HG03139 (cell line): ENCODE measurements around the gene LPA.
"Not testable (repeated sequence)": the region's sequence is repeated elsewhere in the genome, so short reads cannot be mapped to it uniquely, and the experiment has no call there.

ENCODE experiments used
- ATAC-seq: cut with Tn5 transposase; IDR thresholded peaks from one replicate; pipeline ENCODE4 v1.9.1; 2021; ENCODE audit not compliant: unreplicated experiment

The LPA gene

GRCh38 chr6:160662429-160662828, 1.6 kb downstream of the LPA start:
- ATAC-seq: no peak

- no peak for ATAC-seq
Observed at GRCh38 chr6:160661216-160661615, 2.9 kb downstream of the LPA start.

- no peak for ATAC-seq
Observed at GRCh38 chr6:160659562-160659961, 4.5 kb downstream of the LPA start.

DNA sequence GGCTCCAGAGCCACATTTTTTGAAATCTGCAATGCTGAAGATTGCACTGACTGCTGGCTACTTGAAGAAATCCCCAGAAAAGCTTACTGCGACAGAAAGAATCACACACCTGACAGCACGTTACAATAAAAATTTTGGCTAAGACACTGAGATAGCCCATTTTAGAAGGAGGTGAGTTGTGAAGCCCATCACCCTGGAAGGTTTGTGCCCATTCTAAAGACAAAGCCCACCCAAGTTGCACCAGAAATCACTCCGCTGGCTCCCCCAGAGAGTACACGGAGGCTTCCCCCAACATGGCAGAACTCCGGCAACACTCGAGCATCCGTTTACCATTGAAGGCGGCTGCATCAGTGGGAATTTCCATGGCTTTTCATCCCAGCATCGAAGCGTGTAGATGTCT, 29.4 kb downstream of the LPA start:
- no peak for ATAC-seq

GRCh38 chr6:160595838-160596832, 67.9 kb downstream of the LPA start:
- ATAC-seq: no peak

GRCh38 chr6:160595297-160595696, 68.8 kb downstream of the LPA start:
- not testable (repeated sequence) for ATAC-seq

- no peak for ATAC-seq
Observed at GRCh38 chr6:160586374-160586773, 77.7 kb downstream of the LPA start.

- ATAC-seq: no peak
Observed at GRCh38 chr6:160583794-160584193, 80.3 kb downstream of the LPA start.

DNA sequence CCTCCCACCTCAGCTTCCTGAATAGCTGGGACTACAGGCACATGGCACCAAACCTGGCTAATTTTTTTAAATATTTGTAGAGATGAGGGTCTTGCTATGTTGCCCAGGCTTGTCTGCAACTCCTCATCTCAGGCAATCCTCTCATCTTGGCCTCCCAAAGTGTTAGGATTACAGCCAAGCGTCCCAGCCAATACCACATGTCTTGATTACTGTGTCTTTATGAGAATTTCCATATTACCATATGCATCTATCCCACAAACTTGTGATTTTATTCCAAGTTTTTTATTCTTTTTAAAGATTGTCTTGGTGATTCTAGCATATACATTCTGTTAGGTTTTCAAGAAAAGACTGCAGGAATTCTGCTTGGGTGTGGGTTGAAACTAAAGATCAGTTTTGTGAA, 82.7 kb downstream of the LPA start:
- ATAC-seq: no peak

DNA sequence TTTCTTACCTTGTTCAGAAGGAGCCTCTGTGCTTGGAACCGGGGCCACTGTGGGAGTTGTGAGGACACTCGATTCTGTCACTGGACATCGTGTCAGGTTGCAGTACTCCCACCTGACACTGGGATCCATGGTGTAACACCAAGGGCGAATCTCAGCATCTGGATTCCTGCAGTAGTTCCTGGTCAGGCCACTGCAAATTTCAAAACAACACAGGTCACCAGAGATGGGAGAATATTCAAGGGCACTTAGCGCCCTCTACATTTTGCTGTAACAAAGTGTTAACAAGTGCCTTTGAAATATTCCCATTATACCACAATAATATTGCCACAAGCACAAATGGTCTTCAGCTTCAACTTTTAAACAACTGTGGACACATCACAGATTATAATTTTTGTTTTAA, 85.6 kb downstream of the LPA start:
- not testable (repeated sequence) for ATAC-seq

DNA sequence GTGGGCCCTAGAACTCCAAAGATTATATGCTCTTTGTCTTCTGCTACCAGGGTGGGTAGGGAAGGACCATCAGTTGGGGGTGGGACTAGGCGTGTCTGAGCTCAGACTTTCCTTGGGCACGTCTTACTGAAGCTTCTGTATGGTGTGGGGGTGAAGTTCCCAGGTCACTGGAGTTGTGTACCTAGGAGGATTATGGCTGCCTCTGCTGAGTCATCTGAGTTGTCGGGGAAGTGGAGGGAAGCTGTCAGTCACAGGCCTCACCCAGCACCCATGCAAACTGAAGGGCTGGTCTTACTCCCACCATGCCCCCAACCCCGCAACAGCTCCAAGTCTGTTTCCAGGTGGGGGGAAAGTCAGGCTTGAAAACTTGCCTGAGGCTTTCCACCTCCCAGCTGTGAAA, 90.1 kb downstream of the LPA start:
- ATAC-seq: no peak

DNA sequence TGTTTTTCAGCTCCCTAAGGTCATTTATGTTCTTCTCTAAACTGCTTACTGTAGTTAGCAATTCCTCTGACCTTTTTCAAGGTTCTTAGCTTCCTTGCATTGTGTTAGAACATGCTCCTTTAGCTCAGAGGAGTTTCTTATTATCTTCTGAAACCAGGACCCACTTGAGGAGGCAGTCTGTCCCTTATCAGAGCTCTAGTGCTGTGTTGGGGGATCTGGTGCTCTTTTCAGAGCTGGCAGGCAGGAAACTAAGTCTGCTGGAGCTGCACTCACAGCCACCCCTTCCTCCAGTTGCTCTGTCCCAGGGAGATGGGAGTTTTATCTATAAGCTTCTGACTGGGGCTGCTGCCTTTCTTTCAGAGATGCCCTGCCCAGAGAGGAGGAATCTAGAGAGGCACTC, 92.9 kb downstream of the LPA start:
- not testable (repeated sequence) for ATAC-seq

- ATAC-seq: no peak
Observed at GRCh38 chr6:160544802-160545201, 119.3 kb downstream of the LPA start.

GRCh38 chr6:160535270-160535669, 128.8 kb downstream of the LPA start:
- no peak for ATAC-seq

GRCh38 chr6:160534050-160534696, 129.9 kb downstream of the LPA start:
- peak; percentile 79 for ATAC-seq

DNA sequence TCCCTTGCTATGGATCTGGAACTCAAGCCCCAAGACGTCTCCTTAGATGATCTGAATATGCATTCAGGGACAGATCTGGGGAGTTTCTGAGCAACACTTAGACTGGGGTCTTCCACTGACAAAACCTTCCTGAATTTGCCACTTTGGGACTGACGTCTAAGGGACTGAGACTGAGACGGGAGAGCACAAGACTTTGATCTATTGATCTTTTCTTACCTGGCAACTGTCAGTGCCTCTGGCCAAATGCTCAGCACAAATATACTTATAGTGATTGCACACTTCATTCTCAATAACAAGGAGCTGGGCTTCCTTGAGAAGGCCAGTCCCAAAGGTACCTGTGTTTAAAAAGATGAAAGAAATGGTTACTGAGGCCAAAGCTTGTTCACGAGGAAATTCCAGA, 131.8 kb downstream of the LPA start:
- ATAC-seq: no peak

- no peak for ATAC-seq
Observed at GRCh38 chr6:160531826-160532225, 132.2 kb downstream of the LPA start.

DNA sequence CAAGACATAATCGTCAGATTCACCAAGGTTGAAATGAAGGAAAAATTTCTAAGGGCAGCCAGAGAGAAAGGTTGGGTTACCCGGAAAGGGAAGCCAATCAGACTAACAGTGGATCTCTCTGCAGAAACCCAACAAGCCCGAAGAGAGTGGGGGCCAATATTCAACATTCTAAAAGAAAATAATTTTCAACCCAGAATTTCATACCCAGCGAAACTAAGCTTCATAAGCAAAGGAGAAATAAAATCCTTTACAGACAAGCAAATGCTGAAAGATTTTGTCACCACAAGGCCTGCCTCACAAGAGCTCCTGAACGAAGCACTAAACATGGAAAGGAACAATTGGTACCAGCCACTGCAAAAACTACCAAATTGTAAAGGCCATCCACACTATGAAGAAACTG, 134.6 kb downstream of the LPA start:
- ATAC-seq: not testable (repeated sequence)

DNA sequence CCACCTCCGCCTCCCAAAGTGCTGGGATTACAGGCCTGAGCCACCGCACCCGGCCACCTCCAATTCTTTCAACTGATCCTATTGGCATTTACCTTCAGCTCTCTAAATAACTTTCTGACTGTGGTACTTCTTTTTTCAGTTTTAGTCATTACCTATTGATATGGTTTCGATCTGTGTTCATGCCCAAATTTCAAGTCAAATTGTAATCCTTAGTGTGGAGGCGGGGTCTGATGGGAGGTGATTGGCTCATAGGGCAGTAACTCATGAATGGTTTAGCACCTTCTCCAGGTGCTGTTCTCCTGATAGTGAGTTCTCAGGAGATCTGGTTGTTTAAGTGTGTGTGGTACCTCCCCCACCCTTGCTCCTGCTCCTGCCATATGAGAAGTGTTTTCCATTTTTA, 140.9 kb downstream of the LPA start:
- ATAC-seq: no peak

GRCh38 chr6:160520043-160520904, 143.8 kb downstream of the LPA start:
- peak; percentile 76 for ATAC-seq

GRCh38 chr6:160519603-160520042, 144.5 kb downstream of the LPA start:
- ATAC-seq: peak; percentile 1
